ENCODE data around the gene UNC5CL. TPM values are rescaled to one million over a fixed set of nuclear protein-coding genes. Genes with fewer than 3 reads are reported as not detected.

The UNC5CL gene
- total and polyA plus RNA-seq, 9 of the 15 experiments (the other 6 are each of a cell fraction or from before 2014, with no cell fraction given), result 0.07 to 1.8 (median 0.62) TPM; not detected in 1

GRCh38 chr6:41062056-41062455 lies 23.0 kb upstream of the UNC5CL start:
- Histone ChIP-seq H4K20me1 (replicated peaks; ENCODE audit: control insufficient read depth, insufficient read depth, low read length) (no peaks in the 10 kb centered on the region), H3K4me2 (ENCODE audit: insufficient read depth, low read length) (no peak overlapping the region), H3K9me1 (ENCODE audit: control insufficient read depth, insufficient read depth, low read length) (no peaks in the 10 kb centered on the region), H2AFZ (ENCODE audit: low read depth, low read length) (no peak overlapping the region), H3K79me2 (ENCODE audit: control insufficient read depth, insufficient read depth, low read length) (no peaks in the 10 kb centered on the region), H3K4me1 (replicated peaks in 1 of 2; ENCODE audit: control insufficient read depth in 2 of 2, insufficient read depth in 2 of 2, low read length in 2 of 2) (peaks cover 5 to 30% of the 10 kb centered on the region in 2 experiments; a peak in 4 of 5 replicates), H3K27ac (ENCODE audit: extremely low read depth, low read depth, low read length) (no peak overlapping the region), H3K4me3 (no peak overlapping the region), H3K9ac (ENCODE audit: insufficient read depth in 1 of 2, low read depth in 2 of 2, low read length in 2 of 2) (no peak overlapping the region), H3K36me3 (ENCODE audit: control insufficient read depth, insufficient read depth, low read length) (peaks cover 45% of the 10 kb centered on the region), H3K9me3 (replicated peaks; ENCODE audit: control insufficient read depth, insufficient read depth, low read depth, low read length) (no peaks in the 10 kb centered on the region), H3K27me3 (ENCODE audit: control insufficient read depth in 2 of 2, insufficient read depth in 2 of 2, low read length in 2 of 2) (no peaks in the 10 kb centered on the region)
- 77% methylated on average over 1 of the region's 1 CpG for WGBS (ENCODE audit: insufficient coverage, low coverage, missing lambda C conversion rate)
- ChIA-PET CTCF (ENCODE audit: low intra/inter-chr PET ratio) (no interaction called here), POLR2A (interaction anchor here (0.8 to 1.3 kb wide), 3 partner anchors 11 to 942 kb away, joined by 3 to 4 read pairs (median 3); partner anchors contain the start of gene NFYA)
- FAIRE-seq (no peak), DNase-seq (ENCODE audit: extremely low read depth in 1 of 4, low spot score in 3 of 4) (no peak), ATAC-seq (no peak)
- no TSS peak for BruUV-seq (replicated peaks)
- intact Hi-C loops (cut with micrococcal nuclease), result no loop called here
- in situ Hi-C loops (cut with MboI), result no loop called here
- TF ChIP-seq, protein P1, sequence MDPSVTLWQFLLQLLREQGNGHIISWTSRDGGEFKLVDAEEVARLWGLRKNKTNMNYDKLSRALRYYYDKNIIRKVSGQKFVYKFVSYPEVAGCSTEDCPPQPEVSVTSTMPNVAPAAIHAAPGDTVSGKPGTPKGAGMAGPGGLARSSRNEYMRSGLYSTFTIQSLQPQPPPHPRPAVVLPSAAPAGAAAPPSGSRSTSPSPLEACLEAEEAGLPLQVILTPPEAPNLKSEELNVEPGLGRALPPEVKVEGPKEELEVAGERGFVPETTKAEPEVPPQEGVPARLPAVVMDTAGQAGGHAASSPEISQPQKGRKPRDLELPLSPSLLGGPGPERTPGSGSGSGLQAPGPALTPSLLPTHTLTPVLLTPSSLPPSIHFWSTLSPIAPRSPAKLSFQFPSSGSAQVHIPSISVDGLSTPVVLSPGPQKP (CRISPR knock-in tag; IDR thresholded peaks at IDR 0.05), result no peak
- TF ChIP-seq ARHGAP35 (IDR thresholded peaks at IDR 0.05; ENCODE audit: partially characterized antibody) (no peak), MECOM (CRISPR knock-in tag; IDR thresholded peaks at IDR 0.05) (no peak), RBBP5 (IDR thresholded peaks at IDR 0.05; ENCODE audit: borderline replicate concordance, insufficient read depth, low read length, poor library complexity, severe bottlenecking) (no peak), GTF2A2 (tag; IDR thresholded peaks at IDR 0.05) (no peak), NR4A1 (CRISPR knock-in tag; IDR thresholded peaks at IDR 0.05) (no peak), NR4A1 (tag; IDR thresholded peaks at IDR 0.05) (no peak), NR3C1 (CRISPR knock-in tag; IDR thresholded peaks at IDR 0.05) (no peak), CBX2 (IDR thresholded peaks at IDR 0.05; ENCODE audit: insufficient read depth, low read length, poor library complexity, severe bottlenecking) (no peak), FOSL1 (tag; conservative IDR thresholded peaks at IDR 0.05) (no peak)
- TF ChIP-seq, protein P2, sequence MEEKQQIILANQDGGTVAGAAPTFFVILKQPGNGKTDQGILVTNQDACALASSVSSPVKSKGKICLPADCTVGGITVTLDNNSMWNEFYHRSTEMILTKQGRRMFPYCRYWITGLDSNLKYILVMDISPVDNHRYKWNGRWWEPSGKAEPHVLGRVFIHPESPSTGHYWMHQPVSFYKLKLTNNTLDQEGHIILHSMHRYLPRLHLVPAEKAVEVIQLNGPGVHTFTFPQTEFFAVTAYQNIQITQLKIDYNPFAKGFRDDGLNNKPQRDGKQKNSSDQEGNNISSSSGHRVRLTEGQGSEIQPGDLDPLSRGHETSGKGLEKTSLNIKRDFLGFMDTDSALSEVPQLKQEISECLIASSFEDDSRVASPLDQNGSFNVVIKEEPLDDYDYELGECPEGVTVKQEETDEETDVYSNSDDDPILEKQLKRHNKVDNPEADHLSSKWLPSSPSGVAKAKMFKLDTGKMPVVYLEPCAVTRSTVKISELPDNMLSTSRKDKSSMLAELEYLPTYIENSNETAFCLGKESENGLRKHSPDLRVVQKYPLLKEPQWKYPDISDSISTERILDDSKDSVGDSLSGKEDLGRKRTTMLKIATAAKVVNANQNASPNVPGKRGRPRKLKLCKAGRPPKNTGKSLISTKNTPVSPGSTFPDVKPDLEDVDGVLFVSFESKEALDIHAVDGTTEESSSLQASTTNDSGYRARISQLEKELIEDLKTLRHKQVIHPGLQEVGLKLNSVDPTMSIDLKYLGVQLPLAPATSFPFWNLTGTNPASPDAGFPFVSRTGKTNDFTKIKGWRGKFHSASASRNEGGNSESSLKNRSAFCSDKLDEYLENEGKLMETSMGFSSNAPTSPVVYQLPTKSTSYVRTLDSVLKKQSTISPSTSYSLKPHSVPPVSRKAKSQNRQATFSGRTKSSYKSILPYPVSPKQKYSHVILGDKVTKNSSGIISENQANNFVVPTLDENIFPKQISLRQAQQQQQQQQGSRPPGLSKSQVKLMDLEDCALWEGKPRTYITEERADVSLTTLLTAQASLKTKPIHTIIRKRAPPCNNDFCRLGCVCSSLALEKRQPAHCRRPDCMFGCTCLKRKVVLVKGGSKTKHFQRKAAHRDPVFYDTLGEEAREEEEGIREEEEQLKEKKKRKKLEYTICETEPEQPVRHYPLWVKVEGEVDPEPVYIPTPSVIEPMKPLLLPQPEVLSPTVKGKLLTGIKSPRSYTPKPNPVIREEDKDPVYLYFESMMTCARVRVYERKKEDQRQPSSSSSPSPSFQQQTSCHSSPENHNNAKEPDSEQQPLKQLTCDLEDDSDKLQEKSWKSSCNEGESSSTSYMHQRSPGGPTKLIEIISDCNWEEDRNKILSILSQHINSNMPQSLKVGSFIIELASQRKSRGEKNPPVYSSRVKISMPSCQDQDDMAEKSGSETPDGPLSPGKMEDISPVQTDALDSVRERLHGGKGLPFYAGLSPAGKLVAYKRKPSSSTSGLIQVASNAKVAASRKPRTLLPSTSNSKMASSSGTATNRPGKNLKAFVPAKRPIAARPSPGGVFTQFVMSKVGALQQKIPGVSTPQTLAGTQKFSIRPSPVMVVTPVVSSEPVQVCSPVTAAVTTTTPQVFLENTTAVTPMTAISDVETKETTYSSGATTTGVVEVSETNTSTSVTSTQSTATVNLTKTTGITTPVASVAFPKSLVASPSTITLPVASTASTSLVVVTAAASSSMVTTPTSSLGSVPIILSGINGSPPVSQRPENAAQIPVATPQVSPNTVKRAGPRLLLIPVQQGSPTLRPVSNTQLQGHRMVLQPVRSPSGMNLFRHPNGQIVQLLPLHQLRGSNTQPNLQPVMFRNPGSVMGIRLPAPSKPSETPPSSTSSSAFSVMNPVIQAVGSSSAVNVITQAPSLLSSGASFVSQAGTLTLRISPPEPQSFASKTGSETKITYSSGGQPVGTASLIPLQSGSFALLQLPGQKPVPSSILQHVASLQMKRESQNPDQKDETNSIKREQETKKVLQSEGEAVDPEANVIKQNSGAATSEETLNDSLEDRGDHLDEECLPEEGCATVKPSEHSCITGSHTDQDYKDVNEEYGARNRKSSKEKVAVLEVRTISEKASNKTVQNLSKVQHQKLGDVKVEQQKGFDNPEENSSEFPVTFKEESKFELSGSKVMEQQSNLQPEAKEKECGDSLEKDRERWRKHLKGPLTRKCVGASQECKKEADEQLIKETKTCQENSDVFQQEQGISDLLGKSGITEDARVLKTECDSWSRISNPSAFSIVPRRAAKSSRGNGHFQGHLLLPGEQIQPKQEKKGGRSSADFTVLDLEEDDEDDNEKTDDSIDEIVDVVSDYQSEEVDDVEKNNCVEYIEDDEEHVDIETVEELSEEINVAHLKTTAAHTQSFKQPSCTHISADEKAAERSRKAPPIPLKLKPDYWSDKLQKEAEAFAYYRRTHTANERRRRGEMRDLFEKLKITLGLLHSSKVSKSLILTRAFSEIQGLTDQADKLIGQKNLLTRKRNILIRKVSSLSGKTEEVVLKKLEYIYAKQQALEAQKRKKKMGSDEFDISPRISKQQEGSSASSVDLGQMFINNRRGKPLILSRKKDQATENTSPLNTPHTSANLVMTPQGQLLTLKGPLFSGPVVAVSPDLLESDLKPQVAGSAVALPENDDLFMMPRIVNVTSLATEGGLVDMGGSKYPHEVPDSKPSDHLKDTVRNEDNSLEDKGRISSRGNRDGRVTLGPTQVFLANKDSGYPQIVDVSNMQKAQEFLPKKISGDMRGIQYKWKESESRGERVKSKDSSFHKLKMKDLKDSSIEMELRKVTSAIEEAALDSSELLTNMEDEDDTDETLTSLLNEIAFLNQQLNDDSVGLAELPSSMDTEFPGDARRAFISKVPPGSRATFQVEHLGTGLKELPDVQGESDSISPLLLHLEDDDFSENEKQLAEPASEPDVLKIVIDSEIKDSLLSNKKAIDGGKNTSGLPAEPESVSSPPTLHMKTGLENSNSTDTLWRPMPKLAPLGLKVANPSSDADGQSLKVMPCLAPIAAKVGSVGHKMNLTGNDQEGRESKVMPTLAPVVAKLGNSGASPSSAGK (IDR thresholded peaks at IDR 0.05), result no peak

All from K562 (cell line).